Measurements from ENCODE around the gene PDE6D.

GRCh38 chr2:231722721-231723307, 58.3 kb downstream of the PDE6D start:
- TF ChIP-seq CTCF (IDR thresholded peaks at IDR 0.05) (no peak), POLR2AphosphoS5 (IDR thresholded peaks at IDR 0.05) (no peak), POLR2A (IDR thresholded peaks at IDR 0.05) (no peak)

All from upper lobe of left lung (tissue), 4 donors.